H1 (cell line): ENCODE measurements around the gene SNX33. TPM values are rescaled to one million over a fixed set of nuclear protein-coding genes. Genes with fewer than 3 reads are reported as not detected.

ENCODE experiments used
- MAX ChIP-seq: IDR thresholded peaks from 2 replicates; pipeline ENCODE4 v1.6.1; 2012; ENCODE audit warnings: inconsistent platforms
- polyA plus RNA-seq, 7 experiments: library from polyadenylated mRNA; depleted of rRNA in 3 of 7; stranded (reverse) in 5 of 7; unstranded in 2 of 7; fragments of >200 nt in 5 of 7; fragments of 200-250 nt in 2 of 7; gene quantifications; 1 replicate in 5 of 7; 2 replicates in 1 of 7; 4 replicates in 1 of 7; pipeline versions ENCODE4 v1.2.1 to v1.2.3, GENCODE V29; 2011 to 2013; ENCODE audit warnings: missing spikeins in 2 of 7, mixed read lengths in 2 of 7
- total RNA-seq: library from RNA; stranded (reverse); fragmentation: NEBNext Ultra II Directional; extraction: Animal tissue kit (Norgen Biotek cat#: 25700); gene quantifications from 2 replicates; pipeline ENCODE4 v1.2.1, GENCODE V29; 2021

The SNX33 gene
- total and polyA plus RNA-seq, 2 of the 8 experiments (the other 6 are each of a cell fraction or from before 2014, with no cell fraction given), result 14.3 to 22.9 TPM

- TF ChIP-seq MAX, result no peak
- TF ChIP-seq, all 59 proteins: peak for 0
Measured at GRCh38 chr15:75705854-75706681, 58.4 kb downstream of the SNX33 start (continued).
